Neural cell (in vitro differentiated cells): Measurements from ENCODE around the gene CEACAM5. TPM values are rescaled to one million over a fixed set of nuclear protein-coding genes. Genes with fewer than 3 reads are reported as not detected.

Source experiments
- H2AFZ ChIP-seq: fragments of 200-600, 300-800 bp; sonication (generic), shearing (Covaris generic); 2 replicates; pipeline ENCODE4 v1.6.0; 2014; ENCODE audit warnings: low read depth, mild to moderate bottlenecking, antibody characterized with exemption, low read length, moderate library complexity
- H3F3A ChIP-seq: fragments of 200-600 bp; shearing (Covaris generic); 2 replicates; pipeline ENCODE4 v1.6.1; 2016; ENCODE audit warnings: mild to moderate bottlenecking, moderate library complexity, mixed read lengths, antibody characterized with exemption, low read length; ENCODE audit not compliant: insufficient read depth, poor library complexity, severe bottlenecking
- H3K27ac ChIP-seq: fragments of 200-600, 300-800 bp; sonication (generic), shearing (Covaris generic); 2 replicates; pipeline ENCODE4 v1.5.1; 2014; ENCODE audit warnings: mild to moderate bottlenecking, low read length, moderate library complexity
- H3K27me3 ChIP-seq: fragments of 300-800, 200-600 bp; sonication (generic), shearing (Covaris generic); 2 replicates; pipeline ENCODE4 v1.6.0; 2014; ENCODE audit warnings: mild to moderate bottlenecking, low read depth, low read length, moderate library complexity; ENCODE audit not compliant: insufficient read depth
- H3K36me3 ChIP-seq: fragments of 300-800, 200-600 bp; sonication (generic), shearing (Covaris generic); 2 replicates; pipeline ENCODE4 v1.5.1; 2014; ENCODE audit warnings: mild to moderate bottlenecking, antibody characterized with exemption, low read length, moderate library complexity; ENCODE audit not compliant: insufficient read depth
- H3K4me2 ChIP-seq: fragments of 300-800, 200-600 bp; sonication (generic), shearing (Covaris generic); 2 replicates; pipeline ENCODE4 v1.6.0; 2014; ENCODE audit warnings: mild to moderate bottlenecking, low read length
- H3K4me3 ChIP-seq: fragments of 300-800, 200-600 bp; sonication (generic), shearing (Covaris generic); 2 replicates; pipeline ENCODE4 v1.5.1; 2014; ENCODE audit warnings: mild to moderate bottlenecking, low read length, moderate library complexity
- H3K79me2 ChIP-seq: fragments of 200-600 bp; shearing (Covaris generic); replicated peaks from 2 replicates; pipeline ENCODE4 v1.6.0; 2014; ENCODE audit warnings: mild to moderate bottlenecking, low read length, moderate library complexity; ENCODE audit not compliant: insufficient read depth
- H3K9ac ChIP-seq: fragments of 300-800, 200-600 bp; sonication (generic), shearing (Covaris generic); 2 replicates; pipeline ENCODE4 v1.6.1; 2016; ENCODE audit warnings: mild to moderate bottlenecking, low read length, mixed read lengths
- H3K9me2 ChIP-seq: fragments of 200-600 bp; shearing (Covaris generic); 2 replicates; pipeline ENCODE4 v1.6.1; 2016; ENCODE audit warnings: mild to moderate bottlenecking, low read length, mixed read lengths; ENCODE audit not compliant: insufficient read depth
- H3K9me3 ChIP-seq: fragments of 200-600, 300-800 bp; sonication (generic), shearing (Covaris generic); 2 replicates; pipeline ENCODE4 v1.6.1; 2016; ENCODE audit warnings: mild to moderate bottlenecking, mixed run types, low read length, moderate library complexity, mixed read lengths
- H4K20me1 ChIP-seq: fragments of 200-600 bp; shearing (Covaris generic); 2 replicates; pipeline ENCODE4 v1.6.1; 2016; ENCODE audit warnings: mild to moderate bottlenecking, mixed run types; ENCODE audit not compliant: insufficient read depth
- CTCF ChIP-seq: fragments of 450-650 bp; IDR thresholded peaks from 2 replicates; pipeline ENCODE4 v1.5.1; 2014; ENCODE audit warnings: antibody characterized with exemption, mild to moderate bottlenecking, moderate library complexity; ENCODE audit not compliant: poor library complexity, severe bottlenecking
- EP300 ChIP-seq: fragments of 450-650 bp; conservative IDR thresholded peaks from 2 replicates; pipeline ENCODE4 v1.6.1; 2014; ENCODE audit warnings: antibody characterized with exemption, mild to moderate bottlenecking, moderate library complexity; ENCODE audit not compliant: poor library complexity, severe bottlenecking
- EZH2 ChIP-seq: fragments of 200-600, 300-800 bp; shearing (Covaris generic), sonication (generic); IDR thresholded peaks from 2 replicates; pipeline ENCODE4 v1.6.1; 2014; ENCODE audit warnings: antibody characterized with exemption, low read length, borderline replicate concordance, mild to moderate bottlenecking; ENCODE audit not compliant: insufficient read depth, poor library complexity, severe bottlenecking
- MXI1 ChIP-seq: fragments of 450-650 bp; conservative IDR thresholded peaks from 2 replicates; pipeline ENCODE4 v1.6.1; 2014; ENCODE audit warnings: antibody characterized with exemption, mild to moderate bottlenecking; ENCODE audit not compliant: poor library complexity, severe bottlenecking
- POLR2AphosphoS5 ChIP-seq: IDR thresholded peaks from 2 replicates; pipeline ENCODE4 v1.6.1; 2012
- RAD21 ChIP-seq: fragments of 450-650 bp; conservative IDR thresholded peaks from 2 replicates; pipeline ENCODE4 v1.6.1; 2014; ENCODE audit warnings: antibody characterized with exemption, mild to moderate bottlenecking, moderate library complexity
- REST ChIP-seq: IDR thresholded peaks from 2 replicates; pipeline ENCODE4 v1.6.1; 2012; ENCODE audit warnings: borderline replicate concordance
- SMC3 ChIP-seq: fragments of 450-650 bp; conservative IDR thresholded peaks from 2 replicates; pipeline ENCODE4 v1.6.1; 2014; ENCODE audit warnings: antibody characterized with exemption, mild to moderate bottlenecking, moderate library complexity; ENCODE audit not compliant: poor library complexity
- TAF1 ChIP-seq: IDR thresholded peaks from 2 replicates; pipeline ENCODE4 v1.6.1; 2012; ENCODE audit warnings: low read depth
- polyA plus RNA-seq: library from polyadenylated mRNA; depleted of rRNA; stranded (reverse); fragments of >200 nt; gene quantifications from 2 replicates; pipeline ENCODE4 v1.2.3, GENCODE V29; 2014

CEACAM5 gene
- polyA plus RNA-seq, 1 donor from 2014 or later = not detected

GRCh38 chr19:41753936-41754529, 45.6 kb downstream of the CEACAM5 start:
- no peak overlapping the region for H2AFZ ChIP-seq
- no peak overlapping the region for H3K9ac ChIP-seq
- H3K4me2 ChIP-seq = no peak overlapping the region
- H4K20me1 ChIP-seq = no peaks in the 10 kb centered on the region
- H3F3A ChIP-seq = no peaks in the 10 kb centered on the region
- no peaks in the 10 kb centered on the region for H3K79me2 ChIP-seq
- H3K4me3 ChIP-seq = no peak overlapping the region
- H3K9me2 ChIP-seq = no peaks in the 10 kb centered on the region
- no peaks in the 10 kb centered on the region for H3K36me3 ChIP-seq
- H3K27me3 ChIP-seq = no peaks in the 10 kb centered on the region
- TF ChIP-seq MXI1 (no peak), CTCF (peak; percentile 30), REST (no peak), SMC3 (no peak), TAF1 (no peak), POLR2AphosphoS5 (no peak), EZH2 (no peak), EP300 (no peak)
- H3K9me3 ChIP-seq = no peaks in the 10 kb centered on the region
- no peak overlapping the region for H3K27ac ChIP-seq

GRCh38 chr19:41755328-41755913, 47.0 kb downstream of the CEACAM5 start, which contains the start of gene CEACAM6:
TSS of gene CEACAM6 (plus strand) at chr19:41755530. CDS start at chr19:41755639, 109 bp downstream.
- no peaks in the 10 kb centered on the region for H3F3A ChIP-seq
- no peaks in the 10 kb centered on the region for H3K79me2 ChIP-seq
- H4K20me1 ChIP-seq = no peaks in the 10 kb centered on the region
- H3K36me3 ChIP-seq = no peaks in the 10 kb centered on the region
- H3K27ac ChIP-seq = no peak within 1 kb of the TSS
- H3K4me2 ChIP-seq = no peak within 1 kb of the TSS
- TF ChIP-seq CTCF = no peak
- no peak for TF ChIP-seq POLR2AphosphoS5
- no peak for TF ChIP-seq SMC3
- TF ChIP-seq EP300 = no peak
- no peak for TF ChIP-seq TAF1
- no peak for TF ChIP-seq MXI1
- TF ChIP-seq RAD21 = no peak
- TF ChIP-seq EZH2 = no peak
- no peak for TF ChIP-seq REST
- H3K9ac ChIP-seq = no peak within 1 kb of the TSS
- no peak within 1 kb of the TSS for H3K4me3 ChIP-seq
- H3K9me3 ChIP-seq = no peaks in the 10 kb centered on the region
- no peaks in the 10 kb centered on the region for H3K9me2 ChIP-seq
- no peaks in the 10 kb centered on the region for H3K27me3 ChIP-seq
- no peak within 1 kb of the TSS for H2AFZ ChIP-seq
